H1 (cell line): ENCODE results near the gene SMAD6. TPM values are rescaled to one million over a fixed set of nuclear protein-coding genes. Genes with fewer than 3 reads are reported as not detected.
A peak's percentile ranks its signal among the peaks of the same experiment; 100 is the strongest.

Source experiments
- CTCF ChIA-PET: fragments of 300-600 bp; sonication (Branson Sonifier 250); formaldehyde crosslinking; loops from one replicate; lab custom pipeline; 2021; ENCODE audit not compliant: partially characterized antibody; lab: Charles Lee
- POLR2A ChIA-PET: fragments of 300-600 bp; sonication (Branson Sonifier 250); formaldehyde crosslinking; loops from one replicate; lab custom pipeline; 2021; ENCODE audit warnings: inconsistent platforms; ENCODE audit not compliant: partially characterized antibody; lab: Charles Lee
- DNase-seq, 2 experiments: peaks; one replicate each; pipeline versions ENCODE4 v3.0.0 to v3.0.0-alpha.2; 2010 to 2022; ENCODE audit warnings: low spot score in 2 of 2, low read depth in 1 of 2, mixed read lengths in 1 of 2
- FAIRE-seq: peaks from 2 replicates; lab custom pipeline; 2011; peaks lifted over from hg19 to GRCh38; lab: Jason Lieb, UNC
- H2AFZ ChIP-seq: 2 replicates; pipeline ENCODE4 v1.8.1; 2012; ENCODE audit warnings: low read length, inconsistent platforms
- H2AK5ac ChIP-seq: 2 replicates; pipeline ENCODE4 v1.6.1; 2013; ENCODE audit warnings: low read depth, low read length
- H2BK120ac ChIP-seq: replicated peaks from 2 replicates; pipeline ENCODE3; 2013; ENCODE audit warnings: low read depth, low read length, inconsistent platforms
- H2BK12ac ChIP-seq: 2 replicates; pipeline ENCODE4 v1.6.1; 2013; ENCODE audit warnings: low read depth, low read length
- H2BK15ac ChIP-seq: 2 replicates; pipeline ENCODE4 v1.6.1; 2013; ENCODE audit warnings: low read length
- H2BK20ac ChIP-seq: 2 replicates; pipeline ENCODE4 v1.6.1; 2013; ENCODE audit warnings: low read length
- H2BK5ac ChIP-seq: 2 replicates; pipeline ENCODE4 v1.6.1; 2013; ENCODE audit warnings: low read depth, low read length
- H3K14ac ChIP-seq: 2 replicates; pipeline ENCODE4 v1.6.1; 2013; ENCODE audit warnings: inconsistent platforms; ENCODE audit not compliant: insufficient read length
- H3K18ac ChIP-seq: 2 replicates; pipeline ENCODE4 v1.6.1; 2013; ENCODE audit warnings: low read length; ENCODE audit errors: extremely low read depth
- H3K23ac ChIP-seq: 2 replicates; pipeline ENCODE4 v1.6.1; 2013; ENCODE audit warnings: inconsistent platforms; ENCODE audit not compliant: insufficient read length
- H3K23me2 ChIP-seq: 2 replicates; pipeline ENCODE4 v1.6.1; 2013; ENCODE audit warnings: low read depth, low read length
- H3K27ac ChIP-seq: 2 replicates; pipeline ENCODE4 v1.6.1; 2011; ENCODE audit warnings: low read depth, low read length, inconsistent platforms
- H3K27me3 ChIP-seq, 4 experiments: replicated peaks in 1 of 4; 1 replicate in 1 of 4; 2 replicates in 3 of 4; pipeline versions ENCODE4 v1.6.1 to v1.8.1; 2011 to 2013; ENCODE audit warnings: low read length in 3 of 4, mild to moderate bottlenecking in 3 of 4, inconsistent platforms in 2 of 4, mixed read lengths in 2 of 4, moderate library complexity in 1 of 4; ENCODE audit not compliant: control insufficient read depth in 3 of 4, insufficient read depth in 3 of 4; ENCODE audit errors: extremely low read depth in 1 of 4
- H3K36me3 ChIP-seq, 4 experiments: 2 replicates each; pipeline versions ENCODE4 v1.6.1 to v1.8.1; 2011 to 2013; ENCODE audit warnings: mild to moderate bottlenecking in 4 of 4, low read length in 3 of 4, moderate library complexity in 2 of 4, control low read depth in 1 of 4, inconsistent platforms in 1 of 4; ENCODE audit not compliant: insufficient read depth in 4 of 4, control insufficient read depth in 2 of 4
- H3K4ac ChIP-seq: replicated peaks from 2 replicates; pipeline ENCODE3; 2013; ENCODE audit warnings: low read length, low read depth, mixed read lengths, inconsistent platforms; ENCODE audit not compliant: insufficient read length
- H3K4me1 ChIP-seq, 4 experiments: replicated peaks in 1 of 4; 1 replicate in 1 of 4; 2 replicates in 3 of 4; pipeline versions ENCODE4 v1.6.1 to v1.8.1; 2011 to 2013; ENCODE audit warnings: low read length in 3 of 4, inconsistent platforms in 2 of 4, mixed read lengths in 1 of 4; ENCODE audit not compliant: insufficient read depth in 4 of 4, control insufficient read depth in 3 of 4
- H3K4me2 ChIP-seq, 2 experiments: 2 replicates each; pipeline versions ENCODE4 v1.6.1 to v1.8.1; 2011 to 2013; ENCODE audit warnings: low read depth in 2 of 2, low read length in 2 of 2, control low read depth in 1 of 2, inconsistent platforms in 1 of 2, mild to moderate bottlenecking in 1 of 2; ENCODE audit not compliant: insufficient read depth in 1 of 2
- H3K4me3 ChIP-seq, 4 experiments: fragments of 200-600, 300-600 bp in 1 of 4; sonication (generic), shearing (Covaris generic), sonication (Bioruptor Twin) in 1 of 4; 2 replicates each; pipeline versions ENCODE4 v1.5.1 to v1.8.1; 2011 to 2016; ENCODE audit warnings: low read length in 4 of 4, low read depth in 3 of 4, control low read depth in 2 of 4, inconsistent platforms in 2 of 4, mild to moderate bottlenecking in 2 of 4, mixed read lengths in 1 of 4, moderate library complexity in 1 of 4; ENCODE audit not compliant: insufficient read depth in 2 of 4; ENCODE audit errors: extremely low read depth in 1 of 4
- H3K56ac ChIP-seq: replicated peaks from 2 replicates; pipeline ENCODE3; 2013; ENCODE audit warnings: low read depth, mild to moderate bottlenecking, mixed read lengths, low read length, inconsistent platforms; ENCODE audit not compliant: insufficient read length
- H3K79me1 ChIP-seq: 2 replicates; pipeline ENCODE4 v1.6.1; 2013; ENCODE audit warnings: low read depth, low read length, control low read depth
- H3K79me2 ChIP-seq, 2 experiments: 2 replicates each; pipeline versions ENCODE4 v1.6.1 to v1.8.1; 2012 to 2013; ENCODE audit warnings: low read length in 2 of 2, mild to moderate bottlenecking in 2 of 2, inconsistent platforms in 1 of 2; ENCODE audit not compliant: insufficient read depth in 2 of 2, control insufficient read depth in 1 of 2
- H3K9ac ChIP-seq, 4 experiments: replicated peaks in 1 of 4; 1 replicate in 1 of 4; 2 replicates in 3 of 4; pipeline versions ENCODE4 v1.6.1 to v1.8.1; 2011 to 2013; ENCODE audit warnings: low read depth in 3 of 4, low read length in 3 of 4, control low read depth in 2 of 4, mild to moderate bottlenecking in 2 of 4, moderate library complexity in 2 of 4, inconsistent platforms in 1 of 4; ENCODE audit errors: extremely low read depth in 1 of 4
- H3K9me3 ChIP-seq, 2 experiments: 2 replicates each; pipeline versions ENCODE4 v1.6.1 to v1.8.1; 2012 to 2013; ENCODE audit warnings: mild to moderate bottlenecking in 2 of 2, moderate library complexity in 2 of 2, control low read depth in 1 of 2, inconsistent platforms in 1 of 2, low read depth in 1 of 2, low read length in 1 of 2, mixed read lengths in 1 of 2; ENCODE audit not compliant: insufficient read depth in 2 of 2
- H4K20me1 ChIP-seq, 2 experiments: replicated peaks in 1 of 2; 2 replicates each; pipeline versions ENCODE3 to v1.8.1; 2011 to 2013; ENCODE audit warnings: inconsistent platforms in 2 of 2, low read length in 2 of 2, mild to moderate bottlenecking in 1 of 2; ENCODE audit not compliant: insufficient read depth in 2 of 2, control insufficient read depth in 1 of 2
- H4K5ac ChIP-seq: 2 replicates; pipeline ENCODE4 v1.6.1; 2013; ENCODE audit warnings: low read length, low read depth, mixed read lengths, inconsistent platforms; ENCODE audit not compliant: insufficient read length
- H4K8ac ChIP-seq: 2 replicates; pipeline ENCODE4 v1.8.0; 2013; ENCODE audit warnings: mild to moderate bottlenecking, moderate library complexity, low read length, inconsistent platforms; ENCODE audit not compliant: insufficient read depth; ENCODE audit errors: extremely low read depth
- H4K91ac ChIP-seq: replicated peaks from 2 replicates; pipeline ENCODE3; 2013; ENCODE audit warnings: low read length, mixed read lengths, inconsistent platforms; ENCODE audit not compliant: insufficient read length
- BRCA1 ChIP-seq: IDR thresholded peaks from 2 replicates; pipeline ENCODE4 v1.6.1; 2012; ENCODE audit warnings: low read depth, low read length, improper control_type of control experiment
- HDAC2 ChIP-seq, 2 experiments: fragments of 300-600 bp in 1 of 2; sonication (generic) in 1 of 2; IDR thresholded peaks; 2 replicates each; pipeline ENCODE4 v1.6.1; 2011 to 2012; ENCODE audit warnings: low read depth in 2 of 2, low read length in 2 of 2, mild to moderate bottlenecking in 2 of 2, moderate library complexity in 2 of 2, borderline replicate concordance in 1 of 2, inconsistent platforms in 1 of 2
- KDM1A ChIP-seq: fragments of 200-600, 300-600 bp; sonication (generic); IDR thresholded peaks from 2 replicates; pipeline ENCODE4 v1.7.1; 2016; ENCODE audit warnings: mild to moderate bottlenecking, low read length, borderline replicate concordance
- NRF1 ChIP-seq: IDR thresholded peaks from 2 replicates; pipeline ENCODE4 v1.6.1; 2011; ENCODE audit warnings: mild to moderate bottlenecking, low read depth, low read length, improper control_type of control experiment
- WGBS, 2 experiments: shearing (Covaris generic) in 1 of 2; methylation state at CpG; one replicate each; pipeline versions ENCODE4 v1.1.6 to v1.1.7; 2013 to 2015; ENCODE audit warnings: low lambda C conversion rate in 2 of 2, mixed read lengths in 2 of 2, inconsistent platforms in 1 of 2, low coverage in 1 of 2, missing lambda C conversion rate in 1 of 2; ENCODE audit not compliant: insufficient replicate concordance in 2 of 2, insufficient coverage in 1 of 2, insufficient read length in 1 of 2; ENCODE audit errors: extremely low coverage in 1 of 2, missing lambda C conversion rate in 1 of 2; 5-methylcytosine and 5-hydroxymethylcytosine counted together
- polyA plus RNA-seq, 7 experiments: library from polyadenylated mRNA; depleted of rRNA in 3 of 7; stranded (reverse) in 5 of 7; unstranded in 2 of 7; fragments of >200 nt in 5 of 7; fragments of 200-250 nt in 2 of 7; gene quantifications; 1 replicate in 5 of 7; 2 replicates in 1 of 7; 4 replicates in 1 of 7; pipeline versions ENCODE4 v1.2.1 to v1.2.3, GENCODE V29; 2011 to 2013; ENCODE audit warnings: missing spikeins in 2 of 7, mixed read lengths in 2 of 7
- total RNA-seq: library from RNA; stranded (reverse); fragmentation: NEBNext Ultra II Directional; extraction: Animal tissue kit (Norgen Biotek cat#: 25700); gene quantifications from 2 replicates; pipeline ENCODE4 v1.2.1, GENCODE V29; 2021
- TF ChIP-seq, protein P1 (sequence below): IDR thresholded peaks from 2 replicates; pipeline ENCODE4 v1.6.1; 2012; ENCODE audit warnings: inconsistent platforms

SMAD6 gene
- total and polyA plus RNA-seq, 2 of the 8 experiments (the other 6 are each of a cell fraction or from before 2014, with no cell fraction given), result 1.8 to 7.0 TPM

DNA sequence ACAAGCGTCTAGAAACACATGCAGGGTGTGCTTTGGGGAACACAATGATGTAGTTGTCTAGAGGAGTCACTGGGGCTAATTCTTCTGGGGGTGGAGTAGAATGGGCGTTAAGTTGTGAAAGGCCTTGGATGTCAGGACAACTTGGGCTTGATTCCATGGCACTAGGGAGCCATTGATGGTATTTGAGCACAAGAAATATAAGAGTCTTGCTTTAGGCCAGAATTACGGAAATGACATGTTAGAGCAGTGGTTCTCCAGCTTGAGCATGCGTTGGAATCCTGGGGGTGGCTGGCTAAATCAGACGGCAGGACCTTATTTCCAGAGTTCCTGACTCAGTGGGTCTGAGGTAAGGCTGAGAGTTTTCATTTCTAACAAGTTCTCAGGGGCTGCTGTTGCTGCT is 29.2 kb upstream of the SMAD6 start:
- no peak for FAIRE-seq
- Histone ChIP-seq H2BK15ac (peak overlapping the region; percentile 10), H2AFZ (no peak overlapping the region), H4K91ac (no peak overlapping the region), H3K27me3 (no peaks in the 10 kb centered on the region), H3K36me3 (no peaks in the 10 kb centered on the region), H3K27ac (peak overlapping the region; percentile 36; the same call in 1 of the 2 replicates), H3K23me2 (no peaks in the 10 kb centered on the region), H3K4me3 (no peak overlapping the region), H2BK5ac (peak overlapping the region; percentile 60; the same call in 1 of the 2 replicates), H3K79me2 (no peaks in the 10 kb centered on the region), H3K23ac (no peak overlapping the region), H2BK20ac (peak overlapping the region; percentile 72; the same call in 1 of the 2 replicates), H4K5ac (no peak overlapping the region), H4K8ac (no peak overlapping the region), H4K20me1 (no peaks in the 10 kb centered on the region), H3K14ac (no peak overlapping the region), H3K56ac (no peak overlapping the region), H3K9me3 (no peaks in the 10 kb centered on the region), H3K18ac (peak overlapping the region; percentile 48; the same call in 1 of the 2 replicates), H3K4ac (no peak overlapping the region), H3K9ac (no peak overlapping the region), H3K79me1 (no peaks in the 10 kb centered on the region), H2BK120ac (no peak overlapping the region), H2BK12ac (0 out of 2 replicates have a peak overlapping the region, but pooled peaks have one; percentile 80), H2AK5ac (peak overlapping the region; percentile 60; the same call in 1 of the 2 replicates), H3K4me1 (peaks cover 7 to 19% (median 13%) of the 10 kb centered on the region in 4 experiments), H3K4me2 (0 out of 4 replicates have a peak overlapping the region, but pooled peaks of 1 of the 2 experiments have one; percentile 26)
- no peak for DNase-seq
- TF ChIP-seq KDM1A (peak; percentile 26), BRCA1 (no peak), NRF1 (no peak), HDAC2 (IDR thresholded peaks at IDR 0.05; ENCODE audit: borderline replicate concordance in 1 of 2, low read depth in 2 of 2, low read length in 2 of 2) (peak in 1 of 2 experiments; percentile 27; a peak in 1 of 4 replicates)
- TF ChIP-seq, protein P1, sequence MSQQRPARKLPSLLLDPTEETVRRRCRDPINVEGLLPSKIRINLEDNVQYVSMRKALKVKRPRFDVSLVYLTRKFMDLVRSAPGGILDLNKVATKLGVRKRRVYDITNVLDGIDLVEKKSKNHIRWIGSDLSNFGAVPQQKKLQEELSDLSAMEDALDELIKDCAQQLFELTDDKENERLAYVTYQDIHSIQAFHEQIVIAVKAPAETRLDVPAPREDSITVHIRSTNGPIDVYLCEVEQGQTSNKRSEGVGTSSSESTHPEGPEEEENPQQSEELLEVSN, result no peak
- 73% methylated on average over 5 of the region's 5 CpGs; no CpG with 5 or more reads in 1 of the 2 experiments for WGBS, 2 experiments
- ChIA-PET POLR2A (interaction anchor here (1.2 to 2.4 kb wide), 3 partner anchors 29 to 51 kb away, joined by 4 to 11 read pairs (median 5); partner anchors contain the start of gene SMAD6), CTCF (interaction anchor here (0.8 to 2.4 kb wide), 8 partner anchors 13 to 101 kb away, joined by 3 to 12 read pairs (median 6); no protein-coding TSS in a partner anchor)
